ENCODE data around the gene SMIM44. TPM values are rescaled to one million over a fixed set of nuclear protein-coding genes. Genes with fewer than 3 reads are reported as not detected.

SMIM44 gene
- total RNA-seq, 1 donor from 2014 or later, result not detected

- H3K27me3 ChIP-seq (ENCODE audit: low read depth), result no peaks in the 10 kb centered on the region
- no peak overlapping the region for H3K4me3 ChIP-seq
- no peak for TF ChIP-seq CTCF (IDR thresholded peaks at IDR 0.05)
- H3K4me1 ChIP-seq, result no peaks in the 10 kb centered on the region
- intact Hi-C loops (cut with DNase I), result no loop called here
- H3K36me3 ChIP-seq, result peaks cover 59% of the 10 kb centered on the region
- DNase-seq, result no peak
- H3K27ac ChIP-seq, result no peak overlapping the region
- no peaks in the 10 kb centered on the region for H3K9me3 ChIP-seq
- no peak for ATAC-seq
These were observed 9.0 kb upstream of the SMIM44 start for GRCh38 chr19:3492131-3492839.

GRCh38 chr19:3491396-3492119 lies 8.3 kb upstream of the SMIM44 start:
- Histone ChIP-seq H3K9me3 (no peaks in the 10 kb centered on the region), H3K27ac (no peak overlapping the region), H3K36me3 (peaks cover 57% of the 10 kb centered on the region), H3K27me3 (ENCODE audit: low read depth) (no peaks in the 10 kb centered on the region), H3K4me3 (no peak overlapping the region), H3K4me1 (no peaks in the 10 kb centered on the region)
- intact Hi-C loops (cut with DNase I), result no loop called here
- DNase-seq, result no peak
- peak in 1 of 2 donors; percentile 14 for ATAC-seq
- TF ChIP-seq CTCF (IDR thresholded peaks at IDR 0.05), result no peak

GRCh38 chr19:3482507-3483225 lies 575 bp downstream of the SMIM44 start:
- no peaks in the 10 kb centered on the region for H3K9me3 ChIP-seq
- no peaks in the 10 kb centered on the region for H3K4me1 ChIP-seq
- DNase-seq (no peak), ATAC-seq (no peak)
- TF ChIP-seq CTCF (IDR thresholded peaks at IDR 0.05), result no peak
- no peak overlapping the region for H3K4me3 ChIP-seq
- peaks cover 44% of the 10 kb centered on the region for H3K27me3 ChIP-seq (ENCODE audit: low read depth)
- no peaks in the 10 kb centered on the region for H3K36me3 ChIP-seq
- intact Hi-C loops (cut with DNase I), result no loop called here
- no peak overlapping the region for H3K27ac ChIP-seq

GRCh38 chr19:3481241-3482090 lies 1.8 kb downstream of the SMIM44 start:
- intact Hi-C loops (cut with DNase I), result no loop called here
- ATAC-seq (no peak), DNase-seq (no peak)
- H3K4me1 ChIP-seq, result no peaks in the 10 kb centered on the region
- H3K36me3 ChIP-seq, result no peaks in the 10 kb centered on the region
- no peak overlapping the region for H3K4me3 ChIP-seq
- H3K27me3 ChIP-seq (ENCODE audit: low read depth), result peaks cover 44% of the 10 kb centered on the region
- no peak for TF ChIP-seq CTCF (IDR thresholded peaks at IDR 0.05)
- H3K27ac ChIP-seq, result no peak overlapping the region
- H3K9me3 ChIP-seq, result no peaks in the 10 kb centered on the region
